HepG2 (cell line): ENCODE results near the gene PIP5KL1. TPM values are rescaled to one million over a fixed set of nuclear protein-coding genes. Genes with fewer than 3 reads are reported as not detected.
A peak's percentile ranks its signal among the peaks of the same experiment; 100 is the strongest.

Experiments used
- EP300 ChIP-seq, 3 experiments: sonication (generic) in 1 of 3; formaldehyde crosslinking in 1 of 3; IDR thresholded peaks; 2 replicates each; pipeline versions ENCODE4 v1.5.1 to v1.6.1; 2011 to 2020; ENCODE audit warnings: low read depth in 2 of 3, low read length in 2 of 3, borderline replicate concordance in 1 of 3, improper control_type of control experiment in 1 of 3, mild to moderate bottlenecking in 1 of 3, missing genetic modification reagents in 1 of 3, moderate library complexity in 1 of 3
- JDP2 ChIP-seq: sonication (generic); formaldehyde crosslinking; IDR thresholded peaks from 2 replicates; pipeline ENCODE4 v1.8.1; 2022; ENCODE audit warnings: missing genetic modification reagents, borderline replicate concordance
- NPAS2 ChIP-seq: sonication (generic); formaldehyde crosslinking; IDR thresholded peaks from 2 replicates; pipeline ENCODE4 v1.8.0; 2022; ENCODE audit warnings: mild to moderate bottlenecking, missing genetic modification reagents, borderline replicate concordance
- SAP130 ChIP-seq: IDR thresholded peaks from 2 replicates; pipeline ENCODE4 v1.6.1; 2016; ENCODE audit warnings: low read depth
- SNAI1 ChIP-seq: sonication (generic); formaldehyde crosslinking; IDR thresholded peaks from 2 replicates; pipeline ENCODE4 v1.5.0; 2020; ENCODE audit warnings: mild to moderate bottlenecking, missing genetic modification reagents, borderline replicate concordance
- XBP1 ChIP-seq: sonication (generic); formaldehyde crosslinking; IDR thresholded peaks from 2 replicates; pipeline ENCODE4 v1.5.0; 2020; ENCODE audit warnings: missing genetic modification reagents
- YEATS2 ChIP-seq: sonication (generic); formaldehyde crosslinking; IDR thresholded peaks from 2 replicates; pipeline ENCODE4 v1.4.0; 2020; ENCODE audit warnings: missing genetic modification reagents, borderline replicate concordance
- ZBTB7B ChIP-seq: sonication (generic); formaldehyde crosslinking; IDR thresholded peaks from 2 replicates; pipeline ENCODE4 v1.4.0; 2020; ENCODE audit warnings: missing genetic modification reagents
- ZFP37 ChIP-seq: sonication (generic); formaldehyde crosslinking; IDR thresholded peaks from 2 replicates; pipeline ENCODE4 v1.4.0; 2020; ENCODE audit warnings: missing genetic modification reagents, borderline replicate concordance
- ZMAT3 ChIP-seq: sonication (generic); formaldehyde crosslinking; conservative IDR thresholded peaks from 2 replicates; pipeline ENCODE4 v1.7.0; 2021; ENCODE audit warnings: missing genetic modification reagents
- ZNF180 ChIP-seq: sonication (generic); formaldehyde crosslinking; IDR thresholded peaks from 2 replicates; pipeline ENCODE4 v1.4.0; 2020; ENCODE audit warnings: low read depth, missing genetic modification reagents, borderline replicate concordance
- ZNF354B ChIP-seq: sonication (generic); formaldehyde crosslinking; IDR thresholded peaks from 2 replicates; pipeline ENCODE4 v1.8.0; 2022; ENCODE audit warnings: mild to moderate bottlenecking, missing genetic modification reagents
- ZNF383 ChIP-seq: sonication (generic); formaldehyde crosslinking; IDR thresholded peaks from 2 replicates; pipeline ENCODE4 v1.4.0; 2020; ENCODE audit warnings: missing genetic modification reagents, mild to moderate bottlenecking, borderline replicate concordance
- ZNF441 ChIP-seq: sonication (generic); formaldehyde crosslinking; IDR thresholded peaks from 2 replicates; pipeline ENCODE4 v1.7.0; 2021; ENCODE audit warnings: missing genetic modification reagents, borderline replicate concordance
- ZNF570 ChIP-seq: sonication (generic); formaldehyde crosslinking; IDR thresholded peaks from 2 replicates; pipeline ENCODE4 v1.4.0; 2020; ENCODE audit warnings: mild to moderate bottlenecking, missing genetic modification reagents, borderline replicate concordance
- ZNF713 ChIP-seq: sonication (generic); formaldehyde crosslinking; IDR thresholded peaks from 2 replicates; pipeline ENCODE4 v1.4.0; 2020; ENCODE audit warnings: mild to moderate bottlenecking, missing genetic modification reagents
- polyA plus RNA-seq, 8 experiments: library from polyadenylated mRNA; depleted of rRNA in 3 of 8; stranded (reverse) in 7 of 8; unstranded in 1 of 8; fragments of >200 nt; fragmentation: Illumina TruSeq in 4 of 8; extraction: Trizol in 4 of 8; gene quantifications; 2 replicates each; pipeline versions ENCODE4 v1.2.1 to v1.2.3, GENCODE V29; 2011 to 2016; ENCODE audit warnings: low read depth in 4 of 8, missing spikeins in 1 of 8, mixed read lengths in 1 of 8; ENCODE audit not compliant: insufficient read depth in 1 of 8
- total RNA-seq, 5 experiments: library from RNA; depleted of rRNA; stranded (reverse); fragments of >200 nt; fragmentation: Illumina TruSeq; extraction: Trizol; gene quantifications; 2 replicates each; pipeline ENCODE4 v1.2.3, GENCODE V29; 2016; ENCODE audit warnings: low read depth in 1 of 5
- TF ChIP-seq, protein P1 (sequence below): sonication (generic); formaldehyde crosslinking; IDR thresholded peaks from one replicate; pipeline ENCODE4 v1.5.1; 2020; ENCODE audit warnings: mild to moderate bottlenecking, missing genetic modification reagents; ENCODE audit errors: not compliant biosample characterization
- TF ChIP-seq, protein P2 (sequence below): sonication (generic); formaldehyde crosslinking; IDR thresholded peaks from 2 replicates; pipeline ENCODE4 v1.5.0; 2020; ENCODE audit warnings: mild to moderate bottlenecking, missing genetic modification reagents
- TF ChIP-seq, protein P3 (sequence below): sonication (generic); formaldehyde crosslinking; IDR thresholded peaks from 2 replicates; pipeline ENCODE4 v1.4.0; 2020; ENCODE audit warnings: missing genetic modification reagents

Gene PIP5KL1
- total and polyA plus RNA-seq, 2 of the 13 experiments (the other 11 are each of a cell fraction or from before 2014, with no cell fraction given), result 0.20 to 0.49 TPM

DNA sequence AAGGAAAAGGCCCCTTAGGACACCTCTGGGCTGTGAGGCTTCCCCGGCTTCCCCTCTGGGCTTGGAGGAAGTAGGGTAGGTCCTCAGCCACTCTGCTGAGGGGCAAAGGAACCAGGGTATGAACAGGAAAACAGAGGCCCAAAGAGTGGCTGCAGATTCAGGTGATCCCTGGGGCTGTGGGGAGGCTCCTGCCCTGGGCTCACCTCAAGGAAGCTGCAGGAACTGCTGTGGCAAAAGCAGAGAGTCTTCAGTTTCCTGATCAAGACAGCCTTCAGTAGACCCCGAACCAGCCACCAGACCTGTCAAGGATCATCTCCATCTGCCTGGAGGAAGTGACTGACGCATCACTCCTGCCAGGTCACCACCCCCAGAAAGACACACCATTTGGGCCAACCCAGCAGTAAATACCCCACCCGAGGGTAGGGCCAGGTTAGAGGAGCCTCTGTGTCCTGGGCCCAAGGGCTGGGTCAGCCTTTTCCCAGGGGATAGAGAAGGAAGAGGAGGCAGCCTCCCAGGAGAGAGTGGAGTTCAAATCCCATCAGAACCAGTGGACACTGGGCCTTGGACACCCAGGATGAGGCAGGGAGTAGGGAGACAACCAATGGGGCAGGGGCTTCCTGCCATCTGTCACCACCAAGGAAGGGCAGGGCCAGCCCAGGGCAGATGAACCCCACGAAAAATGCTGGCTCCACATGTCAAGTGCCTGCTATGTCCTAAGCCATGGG, 25.4 kb downstream of the PIP5KL1 start (continued):
- TF ChIP-seq, protein P1, sequence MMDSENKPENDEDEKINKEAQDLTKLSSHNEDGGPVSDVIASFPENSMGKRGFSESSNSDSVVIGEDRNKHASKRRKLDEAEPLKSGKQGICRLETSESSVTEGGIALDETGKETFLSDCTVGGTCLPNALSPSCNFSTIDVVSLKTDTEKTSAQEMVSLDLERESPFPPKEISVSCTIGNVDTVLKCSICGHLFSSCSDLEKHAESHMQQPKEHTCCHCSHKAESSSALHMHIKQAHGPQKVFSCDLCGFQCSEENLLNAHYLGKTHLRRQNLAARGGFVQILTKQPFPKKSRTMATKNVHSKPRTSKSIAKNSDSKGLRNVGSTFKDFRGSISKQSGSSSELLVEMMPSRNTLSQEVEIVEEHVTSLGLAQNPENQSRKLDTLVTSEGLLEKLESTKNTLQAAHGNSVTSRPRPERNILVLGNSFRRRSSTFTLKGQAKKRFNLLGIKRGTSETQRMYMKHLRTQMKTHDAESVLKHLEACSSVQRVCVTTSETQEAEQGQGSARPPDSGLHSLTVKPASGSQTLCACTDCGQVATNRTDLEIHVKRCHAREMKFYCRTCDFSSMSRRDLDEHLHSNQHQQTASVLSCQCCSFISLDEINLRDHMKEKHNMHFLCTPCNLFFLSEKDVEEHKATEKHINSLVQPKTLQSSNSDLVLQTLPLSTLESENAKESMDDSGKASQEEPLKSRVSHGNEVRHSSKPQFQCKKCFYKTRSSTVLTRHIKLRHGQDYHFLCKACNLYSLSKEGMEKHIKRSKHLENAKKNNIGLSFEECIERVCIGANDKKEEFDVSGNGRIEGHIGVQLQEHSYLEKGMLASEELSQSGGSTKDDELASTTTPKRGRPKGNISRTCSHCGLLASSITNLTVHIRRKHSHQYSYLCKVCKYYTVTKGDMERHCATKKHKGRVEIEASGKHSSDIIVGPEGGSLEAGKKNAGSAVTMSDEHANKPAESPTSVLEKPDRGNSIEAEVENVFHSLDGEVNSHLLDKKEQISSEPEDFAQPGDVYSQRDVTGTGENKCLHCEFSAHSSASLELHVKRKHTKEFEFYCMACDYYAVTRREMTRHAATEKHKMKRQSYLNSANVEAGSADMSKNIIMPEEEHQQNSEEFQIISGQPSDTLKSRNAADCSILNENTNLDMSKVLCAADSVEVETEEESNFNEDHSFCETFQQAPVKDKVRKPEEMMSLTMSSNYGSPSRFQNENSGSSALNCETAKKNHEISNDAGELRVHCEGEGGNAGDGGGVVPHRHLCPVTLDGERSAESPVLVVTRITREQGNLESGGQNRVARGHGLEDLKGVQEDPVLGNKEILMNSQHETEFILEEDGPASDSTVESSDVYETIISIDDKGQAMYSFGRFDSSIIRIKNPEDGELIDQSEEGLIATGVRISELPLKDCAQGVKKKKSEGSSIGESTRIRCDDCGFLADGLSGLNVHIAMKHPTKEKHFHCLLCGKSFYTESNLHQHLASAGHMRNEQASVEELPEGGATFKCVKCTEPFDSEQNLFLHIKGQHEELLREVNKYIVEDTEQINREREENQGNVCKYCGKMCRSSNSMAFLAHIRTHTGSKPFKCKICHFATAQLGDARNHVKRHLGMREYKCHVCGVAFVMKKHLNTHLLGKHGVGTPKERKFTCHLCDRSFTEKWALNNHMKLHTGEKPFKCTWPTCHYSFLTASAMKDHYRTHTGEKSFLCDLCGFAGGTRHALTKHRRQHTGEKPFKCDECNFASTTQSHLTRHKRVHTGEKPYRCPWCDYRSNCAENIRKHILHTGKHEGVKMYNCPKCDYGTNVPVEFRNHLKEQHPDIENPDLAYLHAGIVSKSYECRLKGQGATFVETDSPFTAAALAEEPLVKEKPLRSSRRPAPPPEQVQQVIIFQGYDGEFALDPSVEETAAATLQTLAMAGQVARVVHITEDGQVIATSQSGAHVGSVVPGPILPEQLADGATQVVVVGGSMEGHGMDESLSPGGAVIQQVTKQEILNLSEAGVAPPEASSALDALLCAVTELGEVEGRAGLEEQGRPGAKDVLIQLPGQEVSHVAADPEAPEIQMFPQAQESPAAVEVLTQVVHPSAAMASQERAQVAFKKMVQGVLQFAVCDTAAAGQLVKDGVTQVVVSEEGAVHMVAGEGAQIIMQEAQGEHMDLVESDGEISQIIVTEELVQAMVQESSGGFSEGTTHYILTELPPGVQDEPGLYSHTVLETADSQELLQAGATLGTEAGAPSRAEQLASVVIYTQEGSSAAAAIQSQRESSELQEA (CRISPR knock-in tag), result peak; percentile 10
- TF ChIP-seq SAP130 (CRISPR knock-in tag), result no peak
- TF ChIP-seq, protein P2, sequence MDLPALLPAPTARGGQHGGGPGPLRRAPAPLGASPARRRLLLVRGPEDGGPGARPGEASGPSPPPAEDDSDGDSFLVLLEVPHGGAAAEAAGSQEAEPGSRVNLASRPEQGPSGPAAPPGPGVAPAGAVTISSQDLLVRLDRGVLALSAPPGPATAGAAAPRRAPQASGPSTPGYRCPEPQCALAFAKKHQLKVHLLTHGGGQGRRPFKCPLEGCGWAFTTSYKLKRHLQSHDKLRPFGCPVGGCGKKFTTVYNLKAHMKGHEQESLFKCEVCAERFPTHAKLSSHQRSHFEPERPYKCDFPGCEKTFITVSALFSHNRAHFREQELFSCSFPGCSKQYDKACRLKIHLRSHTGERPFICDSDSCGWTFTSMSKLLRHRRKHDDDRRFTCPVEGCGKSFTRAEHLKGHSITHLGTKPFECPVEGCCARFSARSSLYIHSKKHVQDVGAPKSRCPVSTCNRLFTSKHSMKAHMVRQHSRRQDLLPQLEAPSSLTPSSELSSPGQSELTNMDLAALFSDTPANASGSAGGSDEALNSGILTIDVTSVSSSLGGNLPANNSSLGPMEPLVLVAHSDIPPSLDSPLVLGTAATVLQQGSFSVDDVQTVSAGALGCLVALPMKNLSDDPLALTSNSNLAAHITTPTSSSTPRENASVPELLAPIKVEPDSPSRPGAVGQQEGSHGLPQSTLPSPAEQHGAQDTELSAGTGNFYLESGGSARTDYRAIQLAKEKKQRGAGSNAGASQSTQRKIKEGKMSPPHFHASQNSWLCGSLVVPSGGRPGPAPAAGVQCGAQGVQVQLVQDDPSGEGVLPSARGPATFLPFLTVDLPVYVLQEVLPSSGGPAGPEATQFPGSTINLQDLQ (CRISPR knock-in tag), result no peak
- TF ChIP-seq ZBTB7B (CRISPR knock-in tag), result no peak
- TF ChIP-seq JDP2, result no peak
- no peak for TF ChIP-seq EP300 (IDR thresholded peaks at IDR 0.05; ENCODE audit: low read depth in 2 of 2, low read length in 2 of 2)
- TF ChIP-seq EP300 (CRISPR knock-in tag; IDR thresholded peaks at IDR 0.05; ENCODE audit: borderline replicate concordance), result no peak
- no peak for TF ChIP-seq ZNF354B (CRISPR knock-in tag)
- no peak for TF ChIP-seq ZNF180 (CRISPR knock-in tag)
- TF ChIP-seq ZNF383, result no peak
- no peak for TF ChIP-seq NPAS2 (CRISPR knock-in tag)
- no peak for TF ChIP-seq YEATS2 (CRISPR knock-in tag)
- TF ChIP-seq ZMAT3, result no peak
- TF ChIP-seq ZNF713, result no peak
- TF ChIP-seq XBP1 (CRISPR knock-in tag), result no peak
- TF ChIP-seq, protein P3, sequence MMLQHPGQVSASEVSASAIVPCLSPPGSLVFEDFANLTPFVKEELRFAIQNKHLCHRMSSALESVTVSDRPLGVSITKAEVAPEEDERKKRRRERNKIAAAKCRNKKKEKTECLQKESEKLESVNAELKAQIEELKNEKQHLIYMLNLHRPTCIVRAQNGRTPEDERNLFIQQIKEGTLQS (CRISPR knock-in tag), result no peak
- no peak for TF ChIP-seq ZNF570 (CRISPR knock-in tag)
- TF ChIP-seq ZNF441 (CRISPR knock-in tag), result no peak
- no peak for TF ChIP-seq SNAI1 (CRISPR knock-in tag)
- no peak for TF ChIP-seq ZFP37 (CRISPR knock-in tag)
